ENCODE measurements around the gene PLCH1.

DNA sequence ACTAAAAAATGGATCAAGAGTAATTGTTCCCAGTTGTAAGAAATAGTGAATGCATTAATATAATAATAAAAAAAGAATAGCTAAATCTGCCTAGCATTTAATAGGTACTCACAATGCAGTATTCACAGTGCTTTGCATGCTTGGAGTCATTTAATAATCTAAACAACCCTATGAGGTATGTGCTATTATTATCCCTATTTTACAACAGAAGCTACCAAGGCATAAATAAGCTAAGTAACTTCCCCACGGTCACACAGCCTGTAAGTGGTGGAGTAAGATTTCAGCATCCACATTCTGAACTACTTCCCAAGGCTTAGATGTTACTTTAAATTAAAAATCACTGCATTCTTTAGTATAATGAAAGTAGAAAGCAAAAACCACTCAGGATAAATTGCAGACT lies 102.9 kb downstream of the PLCH1 start:
- TF ChIP-seq, protein P1, sequence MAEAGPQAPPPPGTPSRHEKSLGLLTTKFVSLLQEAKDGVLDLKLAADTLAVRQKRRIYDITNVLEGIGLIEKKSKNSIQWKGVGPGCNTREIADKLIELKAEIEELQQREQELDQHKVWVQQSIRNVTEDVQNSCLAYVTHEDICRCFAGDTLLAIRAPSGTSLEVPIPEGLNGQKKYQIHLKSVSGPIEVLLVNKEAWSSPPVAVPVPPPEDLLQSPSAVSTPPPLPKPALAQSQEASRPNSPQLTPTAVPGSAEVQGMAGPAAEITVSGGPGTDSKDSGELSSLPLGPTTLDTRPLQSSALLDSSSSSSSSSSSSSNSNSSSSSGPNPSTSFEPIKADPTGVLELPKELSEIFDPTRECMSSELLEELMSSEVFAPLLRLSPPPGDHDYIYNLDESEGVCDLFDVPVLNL (CRISPR knock-in tag; IDR thresholded peaks at IDR 0.05; ENCODE audit: borderline replicate concordance, low read depth): no peak
- TF ChIP-seq ZNF512 (CRISPR knock-in tag; IDR thresholded peaks at IDR 0.05; ENCODE audit: borderline replicate concordance) (no peak), JUN (CRISPR knock-in tag; IDR thresholded peaks at IDR 0.05) (no peak), TP53 (CRISPR knock-in tag; IDR thresholded peaks at IDR 0.05) (no peak), NR2C2 (CRISPR knock-in tag; IDR thresholded peaks at IDR 0.05) (no peak), CTCF (IDR thresholded peaks at IDR 0.05) (no peak), SP1 (CRISPR knock-in tag; conservative IDR thresholded peaks at IDR 0.05) (no peak), ESRRA (CRISPR knock-in tag; IDR thresholded peaks at IDR 0.05; ENCODE audit: borderline replicate concordance) (no peak), NFYB (CRISPR knock-in tag; conservative IDR thresholded peaks at IDR 0.05; ENCODE audit: low read depth) (no peak), USF2 (CRISPR knock-in tag; IDR thresholded peaks at IDR 0.05) (no peak), ZNF317 (CRISPR knock-in tag; IDR thresholded peaks at IDR 0.05; ENCODE audit: borderline replicate concordance, low read depth) (no peak), FOXK1 (CRISPR knock-in tag; IDR thresholded peaks at IDR 0.05) (no peak), TCF7 (CRISPR knock-in tag; IDR thresholded peaks at IDR 0.05; ENCODE audit: low read depth) (no peak)
- TF ChIP-seq, protein P2, sequence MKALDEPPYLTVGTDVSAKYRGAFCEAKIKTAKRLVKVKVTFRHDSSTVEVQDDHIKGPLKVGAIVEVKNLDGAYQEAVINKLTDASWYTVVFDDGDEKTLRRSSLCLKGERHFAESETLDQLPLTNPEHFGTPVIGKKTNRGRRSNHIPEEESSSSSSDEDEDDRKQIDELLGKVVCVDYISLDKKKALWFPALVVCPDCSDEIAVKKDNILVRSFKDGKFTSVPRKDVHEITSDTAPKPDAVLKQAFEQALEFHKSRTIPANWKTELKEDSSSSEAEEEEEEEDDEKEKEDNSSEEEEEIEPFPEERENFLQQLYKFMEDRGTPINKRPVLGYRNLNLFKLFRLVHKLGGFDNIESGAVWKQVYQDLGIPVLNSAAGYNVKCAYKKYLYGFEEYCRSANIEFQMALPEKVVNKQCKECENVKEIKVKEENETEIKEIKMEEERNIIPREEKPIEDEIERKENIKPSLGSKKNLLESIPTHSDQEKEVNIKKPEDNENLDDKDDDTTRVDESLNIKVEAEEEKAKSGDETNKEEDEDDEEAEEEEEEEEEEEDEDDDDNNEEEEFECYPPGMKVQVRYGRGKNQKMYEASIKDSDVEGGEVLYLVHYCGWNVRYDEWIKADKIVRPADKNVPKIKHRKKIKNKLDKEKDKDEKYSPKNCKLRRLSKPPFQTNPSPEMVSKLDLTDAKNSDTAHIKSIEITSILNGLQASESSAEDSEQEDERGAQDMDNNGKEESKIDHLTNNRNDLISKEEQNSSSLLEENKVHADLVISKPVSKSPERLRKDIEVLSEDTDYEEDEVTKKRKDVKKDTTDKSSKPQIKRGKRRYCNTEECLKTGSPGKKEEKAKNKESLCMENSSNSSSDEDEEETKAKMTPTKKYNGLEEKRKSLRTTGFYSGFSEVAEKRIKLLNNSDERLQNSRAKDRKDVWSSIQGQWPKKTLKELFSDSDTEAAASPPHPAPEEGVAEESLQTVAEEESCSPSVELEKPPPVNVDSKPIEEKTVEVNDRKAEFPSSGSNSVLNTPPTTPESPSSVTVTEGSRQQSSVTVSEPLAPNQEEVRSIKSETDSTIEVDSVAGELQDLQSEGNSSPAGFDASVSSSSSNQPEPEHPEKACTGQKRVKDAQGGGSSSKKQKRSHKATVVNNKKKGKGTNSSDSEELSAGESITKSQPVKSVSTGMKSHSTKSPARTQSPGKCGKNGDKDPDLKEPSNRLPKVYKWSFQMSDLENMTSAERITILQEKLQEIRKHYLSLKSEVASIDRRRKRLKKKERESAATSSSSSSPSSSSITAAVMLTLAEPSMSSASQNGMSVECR (CRISPR knock-in tag; IDR thresholded peaks at IDR 0.05; ENCODE audit: borderline replicate concordance): no peak
